ENCODE measurements around the gene EYA3.

- TF ChIP-seq EP300 (IDR thresholded peaks at IDR 0.05) (no peak), CTCF (IDR thresholded peaks at IDR 0.05) (no peak)
Measured at GRCh38 chr1:27951396-27951795, 137.0 kb downstream of the EYA3 start.

Data from gastroesophageal sphincter (tissue), 3 donors.